HEK293T (cell line): ENCODE data around the gene TMUB1.

ENCODE experiments used
- CTCF ChIA-PET: fragments of 350-600 bp; formaldehyde crosslinking; extraction: SDS; loops from one replicate; lab custom pipeline; 2021; ENCODE audit warnings: antibody characterized with exemption, inconsistent platforms; lab: Yijun Ruan, JAX
- POLR2A ChIA-PET: fragments of 350-600 bp; formaldehyde crosslinking; extraction: SDS; loops from one replicate; lab custom pipeline; 2020; ENCODE audit warnings: antibody characterized with exemption, inconsistent platforms; lab: Yijun Ruan, JAX
- DNase-seq: peaks from one replicate; pipeline ENCODE4 v3.0.0; 2012; ENCODE audit warnings: mixed read lengths; ENCODE audit errors: extremely low spot score
- ARNT ChIP-seq: fragments of 450-650 bp; IDR thresholded peaks from 2 replicates; pipeline ENCODE4 v1.6.1; 2017; ENCODE audit warnings: mild to moderate bottlenecking
- BHLHE40 ChIP-seq: fragments of 450-650 bp; IDR thresholded peaks from 2 replicates; pipeline ENCODE4 v1.6.1; 2016; ENCODE audit warnings: mild to moderate bottlenecking, moderate library complexity, borderline replicate concordance
- CTBP1 ChIP-seq: fragments of 450-650 bp; IDR thresholded peaks from 2 replicates; pipeline ENCODE4 v1.6.1; 2016; ENCODE audit warnings: borderline replicate concordance
- ELF4 ChIP-seq: fragments of 450-650 bp; IDR thresholded peaks from 2 replicates; pipeline ENCODE4 v1.6.1; 2017; ENCODE audit warnings: antibody characterized with exemption
- FOXA1 ChIP-seq: fragments of 450-650 bp; IDR thresholded peaks from 2 replicates; pipeline ENCODE4 v1.6.1; 2016; ENCODE audit warnings: mild to moderate bottlenecking
- FOXK2 ChIP-seq: fragments of 450-650 bp; IDR thresholded peaks from 2 replicates; pipeline ENCODE4 v1.6.1; 2016; ENCODE audit warnings: mild to moderate bottlenecking
- FOXM1 ChIP-seq: fragments of 450-650 bp; IDR thresholded peaks from 2 replicates; pipeline ENCODE4 v1.6.1; 2017; ENCODE audit warnings: mild to moderate bottlenecking, borderline replicate concordance
- HDGF ChIP-seq: fragments of 450-650 bp; IDR thresholded peaks from 2 replicates; pipeline ENCODE4 v1.6.1; 2017; ENCODE audit warnings: antibody characterized with exemption, borderline replicate concordance
- L3MBTL2 ChIP-seq: fragments of 450-650 bp; conservative IDR thresholded peaks from 2 replicates; pipeline ENCODE4 v1.6.1; 2016; ENCODE audit warnings: mild to moderate bottlenecking
- LEF1 ChIP-seq: fragments of 450-650 bp; IDR thresholded peaks from 2 replicates; pipeline ENCODE4 v1.6.1; 2017; ENCODE audit warnings: mild to moderate bottlenecking, borderline replicate concordance
- NFRKB ChIP-seq: fragments of 450-650 bp; IDR thresholded peaks from 2 replicates; pipeline ENCODE4 v1.6.1; 2016; ENCODE audit warnings: mild to moderate bottlenecking, moderate library complexity
- PKNOX1 ChIP-seq: fragments of 450-650 bp; IDR thresholded peaks from 2 replicates; pipeline ENCODE4 v1.6.1; 2016
- SP1 ChIP-seq: fragments of 450-650 bp; IDR thresholded peaks from 2 replicates; pipeline ENCODE4 v1.6.1; 2017
- SUZ12 ChIP-seq: fragments of 450-650 bp; IDR thresholded peaks from 2 replicates; pipeline ENCODE4 v1.6.1; 2016; ENCODE audit warnings: mild to moderate bottlenecking
- TARDBP ChIP-seq: fragments of 450-650 bp; IDR thresholded peaks from 2 replicates; pipeline ENCODE4 v1.6.1; 2016
- ZNF384 ChIP-seq: fragments of 450-650 bp; IDR thresholded peaks from 2 replicates; pipeline ENCODE4 v1.6.1; 2016

Gene TMUB1

GRCh38 chr7:151075978-151076426 lies 7.3 kb downstream of the TMUB1 start:
- DNase-seq = no peak
- no peak for TF ChIP-seq TARDBP
- no peak for TF ChIP-seq NFRKB
- no peak for TF ChIP-seq SP1
- no peak for TF ChIP-seq HDGF
- no peak for TF ChIP-seq CTBP1
- no peak for TF ChIP-seq SUZ12
- no peak for TF ChIP-seq ARNT
- TF ChIP-seq FOXK2 = no peak
- no peak for TF ChIP-seq L3MBTL2
- no peak for TF ChIP-seq FOXA1
- no peak for TF ChIP-seq ZNF384
- TF ChIP-seq LEF1 = no peak
- TF ChIP-seq FOXM1 = no peak
- no peak for TF ChIP-seq ELF4
- TF ChIP-seq PKNOX1 = no peak
- POLR2A ChIA-PET = interaction anchor here (0.9 to 4.7 kb wide), 4 partner anchors 8 to 37 kb away, joined by 3 to 38 read pairs (median 10); partner anchors contain the start of genes AGAP3, CDK5 and SLC4A2
- CTCF ChIA-PET = interaction anchor here (1.3 to 1.6 kb wide), 3 partner anchors 9 to 35 kb away, joined by 5 to 6 read pairs (median 6); no protein-coding TSS in a partner anchor

GRCh38 chr7:151075662-151075971 lies 7.7 kb downstream of the TMUB1 start:
- ChIA-PET CTCF (interaction anchor here (1.3 kb wide), 1 partner anchor 9 kb away, joined by 6 read pairs; no protein-coding TSS in a partner anchor), POLR2A (interaction anchor here (0.9 to 4.7 kb wide), 3 partner anchors 8 to 16 kb away, joined by 3 to 38 read pairs (median 14); partner anchors contain the start of genes AGAP3, CDK5 and SLC4A2)
- TF ChIP-seq ZNF384 (no peak), ELF4 (no peak), NFRKB (no peak), FOXM1 (no peak)
- no peak for DNase-seq

- TF ChIP-seq HDGF = no peak
- TF ChIP-seq CTBP1 = no peak
- no peak for TF ChIP-seq ELF4
- no peak for TF ChIP-seq FOXA1
- TF ChIP-seq NFRKB = no peak
- TF ChIP-seq SUZ12 = no peak
- no peak for TF ChIP-seq L3MBTL2
- no peak for TF ChIP-seq FOXK2
- CTCF ChIA-PET = no interaction called here
- DNase-seq = no peak
- POLR2A ChIA-PET = interaction anchor here (2.4 to 4.7 kb wide), 2 partner anchors 11 to 16 kb away, joined by 14 to 38 read pairs; partner anchors contain the start of genes AGAP3, CDK5 and SLC4A2
Measured at GRCh38 chr7:151074817-151075661, 8.3 kb downstream of the TMUB1 start.

GRCh38 chr7:151073990-151074389 lies 9.3 kb downstream of the TMUB1 start:
- DNase-seq = no peak
- TF ChIP-seq SP1 (no peak), ELF4 (no peak), FOXA1 (no peak), FOXK2 (no peak), TARDBP (no peak), HDGF (no peak), BHLHE40 (no peak), FOXM1 (no peak), LEF1 (no peak), ARNT (no peak), CTBP1 (no peak), SUZ12 (no peak), NFRKB (no peak), PKNOX1 (no peak), L3MBTL2 (no peak), ZNF384 (no peak)
- ChIA-PET POLR2A (interaction anchor here (1.4 kb wide), 1 partner anchor 10 kb away, joined by 3 read pairs; the partner anchor contains the start of gene TMUB1), CTCF (interaction anchor here (0.6 kb wide), 1 partner anchor 16 kb away, joined by 3 read pairs; no protein-coding TSS in a partner anchor)

- no peak for DNase-seq
- CTCF ChIA-PET = no interaction called here
- POLR2A ChIA-PET = interaction anchor here (1.7 kb wide), 1 partner anchor 14 kb away, joined by 5 read pairs; no protein-coding TSS in a partner anchor
- TF ChIP-seq FOXM1 (no peak), TARDBP (no peak), L3MBTL2 (no peak), LEF1 (no peak), SUZ12 (no peak), BHLHE40 (no peak), NFRKB (no peak), FOXA1 (no peak), PKNOX1 (no peak), ELF4 (no peak), ZNF384 (no peak), ARNT (no peak), FOXK2 (no peak), HDGF (no peak), SP1 (no peak), CTBP1 (no peak)
Measured at GRCh38 chr7:151071032-151071866, 12.0 kb downstream of the TMUB1 start.
